Measurements from ENCODE around the gene HSD17B1. TPM values are rescaled to one million over a fixed set of nuclear protein-coding genes. Genes with fewer than 3 reads are reported as not detected.

Gene HSD17B1
- total RNA-seq, 1 donor from 2014 or later, result 0.64 TPM

GRCh38 chr17:42562388-42563142 lies 9.8 kb downstream of the HSD17B1 start:
- Mint-ChIP-seq H3K27ac (ENCODE audit: unreplicated experiment) (peak overlapping the region; percentile 94), H3K9me3 (ENCODE audit: unreplicated experiment) (no peaks in the 10 kb centered on the region), H3K4me1 (ENCODE audit: unreplicated experiment) (peaks cover 26% of the 10 kb centered on the region), H3K27me3 (ENCODE audit: unreplicated experiment) (peaks cover 11% of the 10 kb centered on the region), H3K36me3 (ENCODE audit: low read depth, unreplicated experiment) (peaks cover 4% of the 10 kb centered on the region), H3K4me3 (ENCODE audit: unreplicated experiment) (peak overlapping the region; percentile 95)
- no peak for TF ChIP-seq CTCF (IDR thresholded peaks at IDR 0.05; ENCODE audit: unreplicated experiment)
- peak; percentile 22 for DNase-seq (ENCODE audit: low spot score)

DNA sequence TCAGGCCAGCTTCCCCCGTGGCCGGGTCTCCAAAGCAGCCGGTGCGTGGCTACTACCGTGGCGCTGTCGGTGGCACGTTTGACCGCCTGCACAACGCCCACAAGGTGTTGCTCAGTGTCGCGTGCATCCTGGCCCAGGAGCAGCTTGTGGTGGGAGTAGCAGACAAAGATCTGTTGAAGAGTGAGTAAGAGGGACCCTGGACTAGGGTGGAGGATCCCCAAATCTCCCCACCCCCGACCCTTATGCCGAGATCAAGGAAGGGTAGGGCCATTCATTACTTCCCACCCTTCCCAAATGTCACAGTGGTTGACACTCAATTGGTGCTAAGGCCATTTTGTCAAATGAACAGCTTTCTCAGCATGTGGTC lies 10.4 kb downstream of the HSD17B1 start:
- Mint-ChIP-seq H3K9me3 (ENCODE audit: unreplicated experiment) (no peaks in the 10 kb centered on the region), H3K4me3 (ENCODE audit: unreplicated experiment) (peak overlapping the region; percentile 95), H3K4me1 (ENCODE audit: unreplicated experiment) (peaks cover 30% of the 10 kb centered on the region)

DNA sequence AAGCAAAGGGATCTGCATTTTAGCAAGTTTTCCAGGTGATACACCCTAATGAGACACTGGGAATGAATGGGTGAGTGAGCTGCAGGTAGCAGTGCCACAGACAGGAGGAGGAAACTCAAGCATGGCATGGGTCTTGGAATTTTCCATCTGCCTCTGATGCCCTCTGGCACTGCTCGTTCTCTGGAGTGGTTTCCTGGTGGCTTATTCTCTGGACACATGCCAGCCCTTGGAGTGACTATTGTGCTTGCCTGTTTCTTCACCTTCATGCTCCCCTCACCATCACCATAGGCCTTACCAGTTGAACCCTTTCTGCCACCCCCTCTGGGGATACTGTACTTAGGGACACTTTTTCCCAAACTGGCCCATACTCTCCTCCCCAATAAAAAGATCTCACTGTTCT lies 10.8 kb downstream of the HSD17B1 start:
- Mint-ChIP-seq H3K9me3 (ENCODE audit: unreplicated experiment) (no peaks in the 10 kb centered on the region), H3K27me3 (ENCODE audit: unreplicated experiment) (peaks cover 13% of the 10 kb centered on the region), H3K4me1 (ENCODE audit: unreplicated experiment) (peaks cover 32% of the 10 kb centered on the region), H3K27ac (ENCODE audit: unreplicated experiment) (peak overlapping the region; percentile 86), H3K36me3 (ENCODE audit: low read depth, unreplicated experiment) (peaks cover 5% of the 10 kb centered on the region), H3K4me3 (ENCODE audit: unreplicated experiment) (peak overlapping the region; percentile 95)
- DNase-seq (ENCODE audit: low spot score), result no peak
- no peak for TF ChIP-seq CTCF (IDR thresholded peaks at IDR 0.05; ENCODE audit: unreplicated experiment)

More for the DNA sequence above, 10.4 kb downstream of the HSD17B1 start:
- no peak for TF ChIP-seq CTCF (IDR thresholded peaks at IDR 0.05; ENCODE audit: unreplicated experiment)
- Mint-ChIP-seq H3K27me3 (ENCODE audit: unreplicated experiment) (peaks cover 13% of the 10 kb centered on the region), H3K36me3 (ENCODE audit: low read depth, unreplicated experiment) (peaks cover 4% of the 10 kb centered on the region), H3K27ac (ENCODE audit: unreplicated experiment) (peak overlapping the region; percentile 94)
- no peak for DNase-seq (ENCODE audit: low spot score)

DNA sequence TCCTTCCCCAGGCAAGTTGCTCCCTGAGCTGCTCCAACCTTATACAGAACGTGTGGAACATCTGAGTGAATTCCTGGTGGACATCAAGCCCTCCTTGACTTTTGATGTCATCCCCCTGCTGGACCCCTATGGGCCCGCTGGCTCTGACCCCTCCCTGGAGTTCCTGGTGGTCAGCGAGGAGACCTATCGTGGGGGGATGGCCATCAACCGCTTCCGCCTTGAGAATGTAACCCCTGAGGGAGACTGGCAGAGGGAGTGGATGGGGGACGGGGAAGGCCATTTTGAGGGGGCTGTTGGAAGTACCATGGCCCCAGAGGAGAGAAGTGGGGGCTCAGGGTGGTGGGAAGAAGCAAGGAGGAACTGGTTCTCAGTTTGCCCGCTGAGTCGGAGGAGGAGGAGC lies 11.2 kb downstream of the HSD17B1 start:
- H3K4me3 Mint-ChIP-seq (ENCODE audit: unreplicated experiment), result peak overlapping the region; percentile 95
- H3K27ac Mint-ChIP-seq (ENCODE audit: unreplicated experiment), result peak overlapping the region; percentile 86
- peaks cover 8% of the 10 kb centered on the region for H3K36me3 Mint-ChIP-seq (ENCODE audit: low read depth, unreplicated experiment)
- no peak for DNase-seq (ENCODE audit: low spot score)
- peaks cover 34% of the 10 kb centered on the region for H3K4me1 Mint-ChIP-seq (ENCODE audit: unreplicated experiment)
- no peaks in the 10 kb centered on the region for H3K9me3 Mint-ChIP-seq (ENCODE audit: unreplicated experiment)
- peaks cover 13% of the 10 kb centered on the region for H3K27me3 Mint-ChIP-seq (ENCODE audit: unreplicated experiment)
- no peak for TF ChIP-seq CTCF (IDR thresholded peaks at IDR 0.05; ENCODE audit: unreplicated experiment)

- Mint-ChIP-seq H3K27ac (ENCODE audit: unreplicated experiment) (no peak overlapping the region), H3K4me1 (ENCODE audit: unreplicated experiment) (peaks cover 34% of the 10 kb centered on the region), H3K4me3 (ENCODE audit: unreplicated experiment) (no peak overlapping the region), H3K36me3 (ENCODE audit: low read depth, unreplicated experiment) (peaks cover 18% of the 10 kb centered on the region), H3K9me3 (ENCODE audit: unreplicated experiment) (no peaks in the 10 kb centered on the region), H3K27me3 (ENCODE audit: unreplicated experiment) (peaks cover 13% of the 10 kb centered on the region)
- TF ChIP-seq CTCF (IDR thresholded peaks at IDR 0.05; ENCODE audit: unreplicated experiment), result no peak
- no peak for DNase-seq (ENCODE audit: low spot score)
These were observed 12.2 kb downstream of the HSD17B1 start for GRCh38 chr17:42564815-42565522.
